ENCODE data around the gene NEMP2. TPM values are rescaled to one million over a fixed set of nuclear protein-coding genes. Genes with fewer than 3 reads are reported as not detected.

NEMP2 gene
- 1 to 10 TPM; 1.1 to 1.7 (median 1.6) TPM for total RNA-seq

- peak; percentile 53 to 94 for DNase-seq (ENCODE audit: low spot score in 2 of 2)
- intact Hi-C loops (cut with DNase I; ENCODE audit: low total_unique reads), result loop anchor here (10.0 kb wide), 1 partner anchor 120 kb away; no protein-coding TSS in a partner anchor
- 0% methylated on average over 26 to 65 of the region's 92 CpGs for WGBS, 2 donors
- H3K4me3 ChIP-seq (ENCODE audit: low read depth, poor library complexity, severe bottlenecking), result peak within 1 kb of the TSS; percentile 62
- TF ChIP-seq POLR2A (IDR thresholded peaks at IDR 0.05) (no peak), CTCF (IDR thresholded peaks at IDR 0.05) (no peak)
These were observed at the start of gene NEMP2 for GRCh38 chr2:190534310-190535120. Gene NEMP2 (minus strand): TSS chr2:190534722. CDS start chr2:190534655, 67 bp downstream.

- H3K4me3 ChIP-seq (ENCODE audit: low read depth, poor library complexity, severe bottlenecking), result no peak overlapping the region
- no peak for DNase-seq (ENCODE audit: low spot score in 2 of 2)
- WGBS, 2 donors, result 85 to 88% methylated on average over 4 of the region's 4 CpGs
- TF ChIP-seq POLR2A (IDR thresholded peaks at IDR 0.05) (no peak), CTCF (IDR thresholded peaks at IDR 0.05) (no peak)
- intact Hi-C loops (cut with DNase I; ENCODE audit: low total_unique reads), result no loop called here
These were observed 49.2 kb upstream of the NEMP2 start for GRCh38 chr2:190583507-190584337.

GRCh38 chr2:190582736-190583506 is 48.4 kb upstream of the NEMP2 start:
- intact Hi-C loops (cut with DNase I; ENCODE audit: low total_unique reads), result no loop called here
- TF ChIP-seq POLR2A (IDR thresholded peaks at IDR 0.05) (no peak), CTCF (IDR thresholded peaks at IDR 0.05) (no peak)
- DNase-seq (ENCODE audit: low spot score in 2 of 2), result no peak
- H3K4me3 ChIP-seq (ENCODE audit: low read depth, poor library complexity, severe bottlenecking), result no peak overlapping the region
- WGBS, 2 donors, result 67% methylated on average over 6 of the region's 6 CpGs

GRCh38 chr2:190582019-190582418 is 47.5 kb upstream of the NEMP2 start:
- no peak for DNase-seq (ENCODE audit: low spot score in 2 of 2)
- intact Hi-C loops (cut with DNase I; ENCODE audit: low total_unique reads), result no loop called here
- TF ChIP-seq POLR2A (IDR thresholded peaks at IDR 0.05) (no peak), CTCF (IDR thresholded peaks at IDR 0.05) (no peak)
- 95 to 97% methylated on average over 3 of the region's 3 CpGs for WGBS, 2 donors
- no peak overlapping the region for H3K4me3 ChIP-seq (ENCODE audit: low read depth, poor library complexity, severe bottlenecking)

- no peak overlapping the region for H3K4me3 ChIP-seq (ENCODE audit: low read depth, poor library complexity, severe bottlenecking)
- no peak for DNase-seq (ENCODE audit: low spot score in 2 of 2)
- intact Hi-C loops (cut with DNase I; ENCODE audit: low total_unique reads), result no loop called here
- WGBS, 2 donors, result 76 to 82% methylated on average over 7 of the region's 7 CpGs
- TF ChIP-seq CTCF (IDR thresholded peaks at IDR 0.05), result no peak
- no peak for TF ChIP-seq POLR2A (IDR thresholded peaks at IDR 0.05)
These were observed 45.7 kb upstream of the NEMP2 start for GRCh38 chr2:190579915-190580846.

Data from lower leg skin (tissue), 4 donors.